ENCODE data around the gene MPDZ.

Gene MPDZ

GRCh38 chr9:13118313-13118712, 161.2 kb downstream of the MPDZ start:
- Histone ChIP-seq H3K27me3 (ENCODE audit: insufficient read depth, low read depth) (no peaks in the 10 kb centered on the region), H3K27ac (no peak overlapping the region), H3K4me3 (IDR thresholded peaks at IDR 0.05; ENCODE audit: insufficient read depth, low read depth, low read length) (no peak overlapping the region), H3K4me1 (ENCODE audit: low read depth, poor library complexity, severe bottlenecking) (no peaks in the 10 kb centered on the region), H4K20me1 (ENCODE audit: insufficient read depth) (no peaks in the 10 kb centered on the region), H3K9ac (no peak overlapping the region), H3K79me2 (ENCODE audit: insufficient read depth, low read depth) (no peaks in the 10 kb centered on the region), H2AFZ (ENCODE audit: low read depth) (no peak overlapping the region), H3K36me3 (ENCODE audit: insufficient read depth) (no peaks in the 10 kb centered on the region), H3K4me2 (no peak overlapping the region)
- TF ChIP-seq, protein P1, sequence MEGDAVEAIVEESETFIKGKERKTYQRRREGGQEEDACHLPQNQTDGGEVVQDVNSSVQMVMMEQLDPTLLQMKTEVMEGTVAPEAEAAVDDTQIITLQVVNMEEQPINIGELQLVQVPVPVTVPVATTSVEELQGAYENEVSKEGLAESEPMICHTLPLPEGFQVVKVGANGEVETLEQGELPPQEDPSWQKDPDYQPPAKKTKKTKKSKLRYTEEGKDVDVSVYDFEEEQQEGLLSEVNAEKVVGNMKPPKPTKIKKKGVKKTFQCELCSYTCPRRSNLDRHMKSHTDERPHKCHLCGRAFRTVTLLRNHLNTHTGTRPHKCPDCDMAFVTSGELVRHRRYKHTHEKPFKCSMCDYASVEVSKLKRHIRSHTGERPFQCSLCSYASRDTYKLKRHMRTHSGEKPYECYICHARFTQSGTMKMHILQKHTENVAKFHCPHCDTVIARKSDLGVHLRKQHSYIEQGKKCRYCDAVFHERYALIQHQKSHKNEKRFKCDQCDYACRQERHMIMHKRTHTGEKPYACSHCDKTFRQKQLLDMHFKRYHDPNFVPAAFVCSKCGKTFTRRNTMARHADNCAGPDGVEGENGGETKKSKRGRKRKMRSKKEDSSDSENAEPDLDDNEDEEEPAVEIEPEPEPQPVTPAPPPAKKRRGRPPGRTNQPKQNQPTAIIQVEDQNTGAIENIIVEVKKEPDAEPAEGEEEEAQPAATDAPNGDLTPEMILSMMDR (conservative IDR thresholded peaks at IDR 0.05; ENCODE audit: low read depth, low read length), result no peak

DNA sequence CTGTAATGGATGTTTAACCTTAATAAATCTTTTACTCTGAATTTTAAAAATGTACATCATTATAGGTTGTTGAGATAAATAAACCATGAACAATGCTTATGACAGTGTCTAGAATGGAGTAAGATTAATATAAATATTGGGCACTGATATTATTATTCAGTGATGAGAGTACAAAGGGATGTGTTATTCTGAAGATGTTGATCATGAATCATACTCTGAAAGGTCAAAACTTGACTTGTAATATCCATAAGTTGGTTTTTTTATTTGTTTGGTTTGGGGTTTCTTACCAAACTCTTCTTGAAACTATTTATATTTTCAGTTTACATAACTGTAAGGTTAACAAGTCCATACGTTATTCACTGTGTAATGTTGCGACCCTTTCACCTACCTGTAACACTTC, 163.2 kb downstream of the MPDZ start:
- Histone ChIP-seq H3K36me3 (ENCODE audit: insufficient read depth) (no peaks in the 10 kb centered on the region), H3K4me3 (IDR thresholded peaks at IDR 0.05; ENCODE audit: insufficient read depth, low read depth, low read length) (no peak overlapping the region), H3K4me1 (ENCODE audit: low read depth, poor library complexity, severe bottlenecking) (no peaks in the 10 kb centered on the region), H3K79me2 (ENCODE audit: insufficient read depth, low read depth) (no peaks in the 10 kb centered on the region), H4K20me1 (ENCODE audit: insufficient read depth) (no peaks in the 10 kb centered on the region), H3K9ac (no peak overlapping the region), H2AFZ (ENCODE audit: low read depth) (no peak overlapping the region), H3K4me2 (no peak overlapping the region), H3K27ac (no peak overlapping the region), H3K27me3 (ENCODE audit: insufficient read depth, low read depth) (no peaks in the 10 kb centered on the region)
- TF ChIP-seq, protein P1 (conservative IDR thresholded peaks at IDR 0.05; ENCODE audit: low read depth, low read length), result no peak

DNA sequence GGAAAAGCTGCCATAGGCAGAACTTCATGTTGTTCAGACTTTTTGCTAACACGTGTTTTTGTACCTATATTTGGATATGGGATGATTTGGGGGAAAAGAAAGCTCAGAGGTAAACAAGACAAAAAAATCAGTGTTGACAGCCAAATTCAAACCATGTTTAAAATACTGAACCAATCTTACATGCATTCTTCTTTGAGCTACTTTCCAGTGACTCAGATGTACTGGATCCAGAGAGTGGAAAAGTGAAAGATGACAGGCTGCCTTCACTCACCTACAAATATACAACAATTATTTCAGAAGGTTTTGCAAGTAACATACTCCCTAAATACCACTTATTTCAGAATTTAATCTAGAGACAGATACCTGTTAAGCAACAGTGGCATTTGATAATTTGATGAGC, 165.7 kb downstream of the MPDZ start:
- no peaks in the 10 kb centered on the region for H4K20me1 ChIP-seq (ENCODE audit: insufficient read depth)
- no peak overlapping the region for H3K9ac ChIP-seq
- H3K79me2 ChIP-seq (ENCODE audit: insufficient read depth, low read depth), result no peaks in the 10 kb centered on the region
- no peaks in the 10 kb centered on the region for H3K27me3 ChIP-seq (ENCODE audit: insufficient read depth, low read depth)
- no peak overlapping the region for H3K4me2 ChIP-seq
- no peaks in the 10 kb centered on the region for H3K4me1 ChIP-seq (ENCODE audit: low read depth, poor library complexity, severe bottlenecking)
- H3K27ac ChIP-seq, result no peak overlapping the region
- TF ChIP-seq, protein P1 (conservative IDR thresholded peaks at IDR 0.05; ENCODE audit: low read depth, low read length), result no peak
- H3K36me3 ChIP-seq (ENCODE audit: insufficient read depth), result no peaks in the 10 kb centered on the region
- no peak overlapping the region for H3K4me3 ChIP-seq (IDR thresholded peaks at IDR 0.05; ENCODE audit: insufficient read depth, low read depth, low read length)
- no peak overlapping the region for H2AFZ ChIP-seq (ENCODE audit: low read depth)

- H3K4me1 ChIP-seq (ENCODE audit: low read depth, poor library complexity, severe bottlenecking), result no peaks in the 10 kb centered on the region
- H2AFZ ChIP-seq (ENCODE audit: low read depth), result no peak overlapping the region
- H4K20me1 ChIP-seq (ENCODE audit: insufficient read depth), result no peaks in the 10 kb centered on the region
- no peak overlapping the region for H3K4me2 ChIP-seq
- no peak overlapping the region for H3K27ac ChIP-seq
- H3K27me3 ChIP-seq (ENCODE audit: insufficient read depth, low read depth), result no peaks in the 10 kb centered on the region
- no peaks in the 10 kb centered on the region for H3K36me3 ChIP-seq (ENCODE audit: insufficient read depth)
- TF ChIP-seq, protein P1 (conservative IDR thresholded peaks at IDR 0.05; ENCODE audit: low read depth, low read length), result no peak
- H3K9ac ChIP-seq, result no peak overlapping the region
- H3K4me3 ChIP-seq (IDR thresholded peaks at IDR 0.05; ENCODE audit: insufficient read depth, low read depth, low read length), result no peak overlapping the region
- H3K79me2 ChIP-seq (ENCODE audit: insufficient read depth, low read depth), result no peaks in the 10 kb centered on the region
Measured at GRCh38 chr9:13113216-13113615, 166.3 kb downstream of the MPDZ start.
